HepG2 (cell line): ENCODE results near the gene PEMT. TPM values are rescaled to one million over a fixed set of nuclear protein-coding genes. Genes with fewer than 3 reads are reported as not detected.

ENCODE experiments used
- polyA plus RNA-seq, 8 experiments: library from polyadenylated mRNA; depleted of rRNA in 3 of 8; stranded (reverse) in 7 of 8; unstranded in 1 of 8; fragments of >200 nt; fragmentation: Illumina TruSeq in 4 of 8; extraction: Trizol in 4 of 8; gene quantifications; 2 replicates each; pipeline versions ENCODE4 v1.2.1 to v1.2.3, GENCODE V29; 2011 to 2016; ENCODE audit warnings: low read depth in 4 of 8, missing spikeins in 1 of 8, mixed read lengths in 1 of 8; ENCODE audit not compliant: insufficient read depth in 1 of 8
- total RNA-seq, 5 experiments: library from RNA; depleted of rRNA; stranded (reverse); fragments of >200 nt; fragmentation: Illumina TruSeq; extraction: Trizol; gene quantifications; 2 replicates each; pipeline ENCODE4 v1.2.3, GENCODE V29; 2016; ENCODE audit warnings: low read depth in 1 of 5
- TF ChIP-seq, protein P1 (sequence below), 2 experiments: fragments of 450-650 bp in 1 of 2; sonication (generic) in 1 of 2; formaldehyde crosslinking in 1 of 2; IDR thresholded peaks; 2 replicates each; pipeline versions ENCODE4 v1.6.1 to v1.8.0; 2016 to 2022; ENCODE audit warnings: antibody characterized with exemption in 1 of 2, mild to moderate bottlenecking in 1 of 2, missing genetic modification reagents in 1 of 2

PEMT gene
- total and polyA plus RNA-seq, 2 of the 13 experiments (the other 11 are each of a cell fraction or from before 2014, with no cell fraction given), result 31.7 to 43.6 TPM

DNA sequence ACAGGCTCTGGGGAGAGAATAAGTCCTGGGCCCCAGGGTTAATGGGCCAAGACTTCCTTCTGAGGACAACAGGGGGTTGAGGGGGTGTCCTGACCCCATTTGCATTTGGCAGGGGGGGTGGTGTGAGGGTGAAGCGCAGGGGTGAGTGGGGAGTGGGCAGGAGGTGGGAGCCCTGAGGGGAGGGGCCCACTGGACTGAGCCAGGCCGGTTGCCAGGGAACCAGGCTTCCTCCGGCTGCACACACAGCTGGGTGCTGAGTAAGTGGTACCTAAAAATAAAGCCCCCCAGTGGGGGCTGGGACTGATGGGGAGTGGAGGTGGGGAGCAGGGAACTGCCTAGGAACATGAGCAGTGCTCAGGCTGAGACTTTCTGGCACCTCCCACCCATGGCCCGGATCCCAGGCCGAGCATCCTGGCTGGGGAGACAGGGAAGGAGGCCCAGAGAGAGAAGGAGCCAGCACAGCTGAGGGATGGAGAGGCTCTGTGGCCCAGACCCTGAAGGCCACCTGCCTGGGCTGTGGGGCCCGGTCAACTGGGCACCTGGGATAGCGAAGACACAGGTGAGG is 87.9 kb downstream of the PEMT start (continued):
- TF ChIP-seq, protein P1, sequence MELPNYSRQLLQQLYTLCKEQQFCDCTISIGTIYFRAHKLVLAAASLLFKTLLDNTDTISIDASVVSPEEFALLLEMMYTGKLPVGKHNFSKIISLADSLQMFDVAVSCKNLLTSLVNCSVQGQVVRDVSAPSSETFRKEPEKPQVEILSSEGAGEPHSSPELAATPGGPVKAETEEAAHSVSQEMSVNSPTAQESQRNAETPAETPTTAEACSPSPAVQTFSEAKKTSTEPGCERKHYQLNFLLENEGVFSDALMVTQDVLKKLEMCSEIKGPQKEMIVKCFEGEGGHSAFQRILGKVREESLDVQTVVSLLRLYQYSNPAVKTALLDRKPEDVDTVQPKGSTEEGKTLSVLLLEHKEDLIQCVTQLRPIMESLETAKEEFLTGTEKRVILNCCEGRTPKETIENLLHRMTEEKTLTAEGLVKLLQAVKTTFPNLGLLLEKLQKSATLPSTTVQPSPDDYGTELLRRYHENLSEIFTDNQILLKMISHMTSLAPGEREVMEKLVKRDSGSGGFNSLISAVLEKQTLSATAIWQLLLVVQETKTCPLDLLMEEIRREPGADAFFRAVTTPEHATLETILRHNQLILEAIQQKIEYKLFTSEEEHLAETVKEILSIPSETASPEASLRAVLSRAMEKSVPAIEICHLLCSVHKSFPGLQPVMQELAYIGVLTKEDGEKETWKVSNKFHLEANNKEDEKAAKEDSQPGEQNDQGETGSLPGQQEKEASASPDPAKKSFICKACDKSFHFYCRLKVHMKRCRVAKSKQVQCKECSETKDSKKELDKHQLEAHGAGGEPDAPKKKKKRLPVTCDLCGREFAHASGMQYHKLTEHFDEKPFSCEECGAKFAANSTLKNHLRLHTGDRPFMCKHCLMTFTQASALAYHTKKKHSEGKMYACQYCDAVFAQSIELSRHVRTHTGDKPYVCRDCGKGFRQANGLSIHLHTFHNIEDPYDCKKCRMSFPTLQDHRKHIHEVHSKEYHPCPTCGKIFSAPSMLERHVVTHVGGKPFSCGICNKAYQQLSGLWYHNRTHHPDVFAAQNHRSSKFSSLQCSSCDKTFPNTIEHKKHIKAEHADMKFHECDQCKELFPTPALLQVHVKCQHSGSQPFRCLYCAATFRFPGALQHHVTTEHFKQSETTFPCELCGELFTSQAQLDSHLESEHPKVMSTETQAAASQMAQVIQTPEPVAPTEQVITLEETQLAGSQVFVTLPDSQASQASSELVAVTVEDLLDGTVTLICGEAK (IDR thresholded peaks at IDR 0.05), result no peak
- TF ChIP-seq, protein P1 (CRISPR knock-in tag; IDR thresholded peaks at IDR 0.05), result no peak
